ENCODE data around the gene JMJD8. TPM values are rescaled to one million over a fixed set of nuclear protein-coding genes. Genes with fewer than 3 reads are reported as not detected.

The JMJD8 gene
- total and polyA plus RNA-seq, 9 of the 15 experiments (the other 6 are each of a cell fraction or from before 2014, with no cell fraction given) = 1.2 to 50.6 (median 29.3) TPM

- intact Hi-C loops (cut with micrococcal nuclease) (loop anchor here (5.0 to 10.0 kb wide), 2 partner anchors 91 to 274 kb away; partner anchors contain the start of gene NME4), in situ Hi-C loops (cut with MboI) (loop anchor here (5.0 kb wide), 1 partner anchor 91 kb away; no protein-coding TSS in a partner anchor)
- DNase-seq (ENCODE audit: extremely low read depth in 1 of 4, low spot score in 3 of 4) = peak in 3 of 4 experiments; percentile 12 to 47 (median 35)
- Histone ChIP-seq H3K9ac (ENCODE audit: insufficient read depth in 1 of 2, low read depth in 2 of 2, low read length in 2 of 2) (peak overlapping the region; percentile 88 to 98), H3K27me3 (ENCODE audit: control insufficient read depth in 2 of 2, insufficient read depth in 2 of 2, low read length in 2 of 2) (no peaks in the 10 kb centered on the region), H3K36me3 (ENCODE audit: control insufficient read depth, insufficient read depth, low read length) (peaks cover 48% of the 10 kb centered on the region), H3K27ac (ENCODE audit: extremely low read depth, low read depth, low read length) (peak overlapping the region; percentile 86), H3K4me3 (peak overlapping the region; percentile 99), H4K20me1 (replicated peaks; ENCODE audit: control insufficient read depth, insufficient read depth, low read length) (0 out of 2 replicates have a peak, but pooled peaks cover under 1% of the 10 kb centered on the region), H2AFZ (ENCODE audit: low read depth, low read length) (no peak overlapping the region), H3K9me3 (replicated peaks; ENCODE audit: control insufficient read depth, insufficient read depth, low read depth, low read length) (no peaks in the 10 kb centered on the region), H3K79me2 (ENCODE audit: control insufficient read depth, insufficient read depth, low read length) (peaks cover 25% of the 10 kb centered on the region), H3K9me1 (ENCODE audit: control insufficient read depth, insufficient read depth, low read length) (no peaks in the 10 kb centered on the region), H3K4me2 (ENCODE audit: insufficient read depth, low read length) (peak overlapping the region; percentile 80), H3K4me1 (replicated peaks in 1 of 2; ENCODE audit: control insufficient read depth in 2 of 2, insufficient read depth in 2 of 2, low read length in 2 of 2) (peaks cover 11 to 94% of the 10 kb centered on the region in 2 experiments; a peak in 4 of 5 replicates)
- TF ChIP-seq USF2 (CRISPR knock-in tag; IDR thresholded peaks at IDR 0.05) = 0 out of 2 replicates have a peak, but pooled peaks have one; percentile 13
- peak; percentile 61; the same call in 1 of the 2 replicates for TF ChIP-seq ZNF263 (CRISPR knock-in tag; IDR thresholded peaks at IDR 0.05; ENCODE audit: borderline replicate concordance)
- TF ChIP-seq RBFOX2 (IDR thresholded peaks at IDR 0.05; ENCODE audit: low read depth, low read length) = peak; percentile 7; the same call in 1 of the 2 replicates
- 0 out of 2 replicates have a peak, but pooled peaks have one; percentile 29 for TF ChIP-seq ARID4B (CRISPR knock-in tag; IDR thresholded peaks at IDR 0.05)
- no peak for TF ChIP-seq ARNT (IDR thresholded peaks at IDR 0.05)
- TF ChIP-seq TSC22D4 (tag; IDR thresholded peaks at IDR 0.05) = no peak
- TF ChIP-seq MAX (CRISPR knock-in tag; IDR thresholded peaks at IDR 0.05) = peak; percentile 62; the same call in 1 of the 2 replicates
- TF ChIP-seq SUPT5H (IDR thresholded peaks at IDR 0.05) = no peak
- peak; percentile 25 for TF ChIP-seq RBBP5 (IDR thresholded peaks at IDR 0.05; ENCODE audit: borderline replicate concordance, insufficient read depth, low read length, poor library complexity, severe bottlenecking)
- peak; percentile 44 for ATAC-seq
- no TSS peak for BruUV-seq (replicated peaks)
- FAIRE-seq = no peak
- under 1% methylated on average over 49 of the region's 50 CpGs for WGBS (ENCODE audit: insufficient coverage, low coverage, missing lambda C conversion rate)
- ChIA-PET CTCF (ENCODE audit: low intra/inter-chr PET ratio) (interaction anchor here (0.7 to 1.5 kb wide), 2 partner anchors 14 to 33 kb away, joined by 3 to 7 read pairs; partner anchors contain the start of gene METTL26), POLR2A (interaction anchor here (0.6 to 1.1 kb wide), 4 partner anchors 11 to 80 kb away, joined by 3 to 4 read pairs (median 3); partner anchors contain the start of gene METTL26)
Observed at GRCh38 chr16:668519-669171, 15.5 kb downstream of the JMJD8 start.

Data from K562 (cell line).